ENCODE results near the gene EPHB1. TPM values are rescaled to one million over a fixed set of nuclear protein-coding genes. Genes with fewer than 3 reads are reported as not detected.

Gene EPHB1
- polyA plus RNA-seq, 3 donors = 0.06 to 0.55 TPM; not detected in 1

GRCh38 chr3:134937256-134938028, 142.4 kb downstream of the EPHB1 start:
- 89% methylated on average over 5 of the region's 8 CpGs for WGBS (ENCODE audit: insufficient coverage)
- Histone ChIP-seq H3K79me2 (ENCODE audit: insufficient read depth, low read length) (no peaks in the 10 kb centered on the region), H3K27ac (ENCODE audit: low read depth in 1 of 2, low read length in 2 of 2) (no peak overlapping the region), H2AFZ (ENCODE audit: insufficient read depth, low read depth, low read length, poor library complexity, severe bottlenecking) (no peak overlapping the region), H3K27me3 (ENCODE audit: control insufficient read depth in 2 of 2, insufficient read depth in 2 of 2, low read length in 2 of 2) (no peaks in the 10 kb centered on the region), H3K4me1 (ENCODE audit: control insufficient read depth in 1 of 2, insufficient read depth in 2 of 2, low read length in 2 of 2) (no peaks in the 10 kb centered on the region), H3K9me3 (replicated peaks in 1 of 2; ENCODE audit: control insufficient read depth in 1 of 2, insufficient read depth in 1 of 2, low read length in 2 of 2) (no peaks in the 10 kb centered on the region), H3K4me2 (replicated peaks; ENCODE audit: extremely low read depth, low read length, poor library complexity, severe bottlenecking) (no peak overlapping the region), H4K20me1 (ENCODE audit: insufficient read depth, low read length) (no peaks in the 10 kb centered on the region), H3K9ac (ENCODE audit: insufficient read depth, low read length, poor library complexity, severe bottlenecking) (no peak overlapping the region), H3K36me3 (replicated peaks in 1 of 2; ENCODE audit: control insufficient read depth in 1 of 2, insufficient read depth in 2 of 2, low read length in 2 of 2) (no peaks in the 10 kb centered on the region), H3K4me3 (replicated peaks in 1 of 3; ENCODE audit: low read depth in 2 of 3, low read length in 3 of 3) (no peak overlapping the region)
- Mint-ChIP-seq H3K27ac (no peak overlapping the region), H3K36me3 (no peaks in the 10 kb centered on the region), H3K4me1 (no peaks in the 10 kb centered on the region), H3K4me3 (no peak overlapping the region), H3K9me3 (peaks cover 0 to 4% (median 0%) of the 10 kb centered on the region in 7 donors), H3K27me3 (ENCODE audit: low read depth in 3 of 3) (peaks cover 0 to 1% (median 0%) of the 10 kb centered on the region in 3 donors)
- TF ChIP-seq, protein P1, sequence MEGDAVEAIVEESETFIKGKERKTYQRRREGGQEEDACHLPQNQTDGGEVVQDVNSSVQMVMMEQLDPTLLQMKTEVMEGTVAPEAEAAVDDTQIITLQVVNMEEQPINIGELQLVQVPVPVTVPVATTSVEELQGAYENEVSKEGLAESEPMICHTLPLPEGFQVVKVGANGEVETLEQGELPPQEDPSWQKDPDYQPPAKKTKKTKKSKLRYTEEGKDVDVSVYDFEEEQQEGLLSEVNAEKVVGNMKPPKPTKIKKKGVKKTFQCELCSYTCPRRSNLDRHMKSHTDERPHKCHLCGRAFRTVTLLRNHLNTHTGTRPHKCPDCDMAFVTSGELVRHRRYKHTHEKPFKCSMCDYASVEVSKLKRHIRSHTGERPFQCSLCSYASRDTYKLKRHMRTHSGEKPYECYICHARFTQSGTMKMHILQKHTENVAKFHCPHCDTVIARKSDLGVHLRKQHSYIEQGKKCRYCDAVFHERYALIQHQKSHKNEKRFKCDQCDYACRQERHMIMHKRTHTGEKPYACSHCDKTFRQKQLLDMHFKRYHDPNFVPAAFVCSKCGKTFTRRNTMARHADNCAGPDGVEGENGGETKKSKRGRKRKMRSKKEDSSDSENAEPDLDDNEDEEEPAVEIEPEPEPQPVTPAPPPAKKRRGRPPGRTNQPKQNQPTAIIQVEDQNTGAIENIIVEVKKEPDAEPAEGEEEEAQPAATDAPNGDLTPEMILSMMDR (IDR thresholded peaks at IDR 0.05) = no peak
- DNase-seq = no peak
- intact Hi-C loops (cut with micrococcal nuclease) = no loop called here

DNA sequence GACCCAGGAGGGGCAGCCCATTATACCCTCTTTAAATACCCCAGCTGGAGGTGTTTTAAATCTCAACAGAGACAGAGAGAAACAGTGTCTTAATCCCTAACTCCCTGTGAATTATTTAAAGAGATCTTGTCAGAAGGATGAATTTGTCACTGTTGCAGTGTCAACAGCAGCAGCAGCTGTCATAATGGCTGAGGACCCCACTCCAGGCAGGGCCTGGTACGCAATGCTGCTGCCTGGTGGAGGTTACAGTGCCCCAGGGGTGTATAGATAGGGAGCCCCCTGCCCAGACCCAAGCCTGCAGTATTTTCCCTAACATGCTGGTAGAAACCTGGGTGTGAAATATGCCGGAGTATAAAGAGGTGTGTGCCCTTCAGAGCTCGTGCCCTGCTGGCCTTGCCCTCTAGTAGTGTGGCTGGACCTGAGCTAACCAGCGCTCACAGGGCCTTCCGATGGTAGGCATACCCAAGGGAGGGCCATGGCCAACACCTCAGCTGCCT, 143.0 kb downstream of the EPHB1 start:
- H3K27ac ChIP-seq (ENCODE audit: low read depth in 1 of 2, low read length in 2 of 2) = no peak overlapping the region
- 89% methylated on average over 4 of the region's 5 CpGs for WGBS (ENCODE audit: insufficient coverage)
- no peak overlapping the region for H3K4me2 ChIP-seq (replicated peaks; ENCODE audit: extremely low read depth, low read length, poor library complexity, severe bottlenecking)
- intact Hi-C loops (cut with micrococcal nuclease) = no loop called here
- no peaks in the 10 kb centered on the region for H3K27me3 ChIP-seq (ENCODE audit: control insufficient read depth in 2 of 2, insufficient read depth in 2 of 2, low read length in 2 of 2)
- H3K4me1 ChIP-seq (ENCODE audit: control insufficient read depth in 1 of 2, insufficient read depth in 2 of 2, low read length in 2 of 2) = no peaks in the 10 kb centered on the region
- TF ChIP-seq, protein P1 (IDR thresholded peaks at IDR 0.05) = no peak
- H3K4me3 ChIP-seq (replicated peaks in 1 of 3; ENCODE audit: low read depth in 2 of 3, low read length in 3 of 3) = no peak overlapping the region
- DNase-seq = no peak
- no peaks in the 10 kb centered on the region for H4K20me1 ChIP-seq (ENCODE audit: insufficient read depth, low read length)
- no peaks in the 10 kb centered on the region for H3K79me2 ChIP-seq (ENCODE audit: insufficient read depth, low read length)
- no peaks in the 10 kb centered on the region for H3K36me3 ChIP-seq (replicated peaks in 1 of 2; ENCODE audit: control insufficient read depth in 1 of 2, insufficient read depth in 2 of 2, low read length in 2 of 2)
- H3K27me3 Mint-ChIP-seq (ENCODE audit: low read depth in 3 of 3) = peaks cover 0 to 2% (median 1%) of the 10 kb centered on the region in 3 donors
- H3K9me3 ChIP-seq (replicated peaks in 1 of 2; ENCODE audit: control insufficient read depth in 1 of 2, insufficient read depth in 1 of 2, low read length in 2 of 2) = no peaks in the 10 kb centered on the region
- H3K9ac ChIP-seq (ENCODE audit: insufficient read depth, low read length, poor library complexity, severe bottlenecking) = no peak overlapping the region
- H3K9me3 Mint-ChIP-seq = peaks cover 0 to 5% (median 0%) of the 10 kb centered on the region in 7 donors
- no peak overlapping the region for H3K4me3 Mint-ChIP-seq
- H3K4me1 Mint-ChIP-seq = no peaks in the 10 kb centered on the region
- no peak overlapping the region for H3K27ac Mint-ChIP-seq
- no peak overlapping the region for H2AFZ ChIP-seq (ENCODE audit: insufficient read depth, low read depth, low read length, poor library complexity, severe bottlenecking)
- no peaks in the 10 kb centered on the region for H3K36me3 Mint-ChIP-seq
